ENCODE data around the gene SLC26A8.

- no peak for TF ChIP-seq CTCF (IDR thresholded peaks at IDR 0.05; ENCODE audit: low read depth, low read length, missing input control)
- no peak for TF ChIP-seq JUND (IDR thresholded peaks at IDR 0.05)
- TF ChIP-seq FOXA1 (IDR thresholded peaks at IDR 0.05), result no peak
- no peak for TF ChIP-seq HNF4A (conservative IDR thresholded peaks at IDR 0.05)
- TF ChIP-seq ZBTB33 (IDR thresholded peaks at IDR 0.05), result no peak
- TF ChIP-seq SP1 (IDR thresholded peaks at IDR 0.05), result no peak
- TF ChIP-seq ATF3 (IDR thresholded peaks at IDR 0.05), result no peak
- no peak for TF ChIP-seq GABPA (IDR thresholded peaks at IDR 0.05 in 1 of 2, conservative IDR thresholded peaks at IDR 0.05 in 1 of 2)
- TF ChIP-seq EGR1 (IDR thresholded peaks at IDR 0.05; ENCODE audit: low read depth in 2 of 2), result no peak
- TF ChIP-seq MAX (IDR thresholded peaks at IDR 0.05), result no peak
- TF ChIP-seq NR2F2 (IDR thresholded peaks at IDR 0.05), result no peak
- TF ChIP-seq RAD21 (IDR thresholded peaks at IDR 0.05), result no peak
- no peak for TF ChIP-seq RXRA (IDR thresholded peaks at IDR 0.05)
Measured at GRCh38 chr6:35942355-35942754, 82.1 kb downstream of the SLC26A8 start.

Measured in liver (tissue), 3 donors.